GM19238 (cell line): ENCODE measurements around the gene GPC4.
"Not testable (repeated sequence)": the region's sequence is repeated elsewhere in the genome, so short reads cannot be mapped to it uniquely, and the experiment has no call there.

Experiments
- DNase-seq: peaks from one replicate; pipeline ENCODE4 v3.0.0; 2011; ENCODE audit warnings: low spot score; ENCODE audit not compliant: insufficient read length

Gene GPC4

GRCh38 chrX:133369065-133369464, 46.2 kb downstream of the GPC4 start:
- DNase-seq = no peak

DNA sequence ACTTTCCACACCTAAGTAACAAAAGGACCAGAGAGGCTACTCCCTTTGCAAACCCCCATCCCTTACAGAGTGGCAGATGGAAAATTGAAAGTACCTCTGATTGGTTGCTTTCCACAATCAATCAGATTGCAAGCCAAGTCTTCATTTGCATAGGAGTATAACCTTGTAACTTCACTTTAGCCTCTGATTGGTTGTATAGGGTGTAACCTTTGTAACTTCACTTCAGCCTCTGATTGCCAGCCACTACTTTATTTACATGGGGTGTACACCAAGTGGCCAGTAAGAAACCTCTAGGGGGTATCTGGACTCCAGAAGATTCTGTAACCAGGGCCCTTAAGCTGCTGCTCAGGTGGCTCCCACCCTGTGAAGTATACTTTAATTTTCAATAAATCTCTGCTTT, 48.6 kb downstream of the GPC4 start:
- DNase-seq = no peak

DNA sequence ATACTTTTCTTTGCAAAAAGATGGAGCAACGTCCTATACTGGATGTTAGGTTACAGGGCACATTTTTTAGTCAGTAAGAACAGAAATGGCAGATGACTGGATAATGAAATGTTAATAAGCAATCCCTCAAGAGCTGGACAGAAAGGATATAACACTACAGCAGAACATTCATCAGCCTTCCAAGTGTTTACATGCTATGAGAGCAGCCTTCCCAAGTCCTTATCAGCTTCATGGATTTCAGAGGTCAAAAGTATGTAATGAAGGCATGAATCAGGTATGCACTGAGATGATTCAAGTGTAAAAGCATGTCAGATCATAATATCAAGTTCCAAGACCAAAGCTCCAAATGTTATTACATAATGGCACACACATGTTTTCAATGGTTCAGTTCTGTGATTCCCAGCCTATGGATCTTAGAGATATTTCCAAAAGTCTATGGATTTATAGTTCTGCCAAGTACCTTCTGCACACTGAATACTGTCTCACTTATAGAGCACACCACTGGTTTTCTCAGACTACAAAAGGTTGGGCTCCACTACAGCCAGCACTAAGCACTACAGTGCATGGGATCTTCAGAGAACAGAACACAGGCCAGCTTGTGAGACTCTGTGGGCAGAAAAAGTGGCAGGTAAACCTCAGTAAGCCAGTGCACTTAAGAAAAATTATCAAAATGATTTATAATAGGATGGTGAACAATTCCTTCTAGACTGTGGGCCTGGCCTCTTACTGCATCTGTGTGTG, 49.2 kb downstream of the GPC4 start:
- DNase-seq = no peak

GRCh38 chrX:133364865-133365264, 50.4 kb downstream of the GPC4 start:
- no peak for DNase-seq

- no peak for DNase-seq
These were observed 51.1 kb downstream of the GPC4 start for GRCh38 chrX:133364196-133364595.

- no peak for DNase-seq
These were observed 52.8 kb downstream of the GPC4 start for GRCh38 chrX:133362538-133362937.

- DNase-seq = no peak
These were observed 55.8 kb downstream of the GPC4 start for GRCh38 chrX:133359466-133359865.

DNA sequence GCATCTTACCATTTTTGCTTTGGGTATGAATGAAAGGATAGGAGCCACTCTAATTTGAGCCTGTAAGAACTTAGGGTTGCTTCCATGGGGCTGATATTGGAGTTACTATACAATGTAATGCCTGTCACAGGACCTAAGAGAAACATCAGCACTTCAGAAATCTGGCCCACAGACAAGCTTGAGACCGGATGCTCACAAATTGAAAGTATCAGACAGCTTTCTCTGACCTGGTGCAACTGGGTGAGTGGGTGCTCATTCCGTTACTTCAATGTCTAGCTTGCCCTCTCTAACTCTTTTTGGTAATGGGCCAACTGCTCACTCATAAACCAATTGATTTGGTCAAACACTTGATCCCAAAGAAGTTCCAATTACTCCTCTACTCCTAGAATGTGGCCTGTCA, 62.1 kb downstream of the GPC4 start:
- DNase-seq = no peak

DNA sequence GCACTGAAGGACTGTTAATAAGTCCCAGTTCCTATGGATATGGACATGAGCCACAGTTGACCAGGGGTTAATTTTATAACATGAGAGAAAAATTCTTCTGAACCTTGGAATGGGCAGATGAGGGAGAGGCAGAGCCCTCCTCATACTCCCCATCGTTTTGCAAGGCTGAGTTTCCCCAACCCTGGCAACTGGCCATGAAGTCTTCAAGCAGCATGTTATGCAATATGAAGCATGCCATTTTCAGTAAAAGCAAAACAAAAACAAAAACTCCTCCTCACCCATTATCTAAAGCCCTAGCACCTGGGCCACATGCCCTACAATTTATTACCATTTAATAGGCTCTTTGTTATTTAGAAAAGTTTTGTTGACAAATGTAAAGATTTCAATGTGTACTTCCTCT, 64.5 kb downstream of the GPC4 start:
- DNase-seq = no peak

DNA sequence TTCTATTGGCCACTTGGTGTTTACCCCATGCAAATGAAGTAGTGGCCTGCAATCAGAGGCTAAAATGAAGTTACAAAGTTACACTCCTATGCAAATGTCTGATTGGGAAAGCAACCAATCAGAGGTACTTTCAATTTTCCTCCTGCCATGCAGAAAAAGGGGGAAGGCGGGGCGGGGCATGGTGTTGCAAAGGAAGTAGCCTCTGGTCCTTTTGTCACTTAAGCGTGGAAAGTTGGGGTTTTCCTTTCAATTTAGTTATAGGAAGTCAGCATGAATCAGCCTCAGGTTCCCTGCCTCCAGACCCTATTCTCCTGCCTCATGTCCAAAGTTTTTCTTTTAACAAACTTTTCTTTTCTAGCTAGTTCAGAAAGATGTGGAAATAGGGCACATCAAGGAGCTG, 69.3 kb downstream of the GPC4 start:
- DNase-seq = no peak

GRCh38 chrX:133339566-133339965, 75.7 kb downstream of the GPC4 start:
- no peak for DNase-seq

- no peak for DNase-seq
These were observed 78.0 kb downstream of the GPC4 start for GRCh38 chrX:133337250-133337649.

- no peak for DNase-seq
These were observed 80.3 kb downstream of the GPC4 start for GRCh38 chrX:133335027-133335426.

- no peak for DNase-seq
These were observed 82.0 kb downstream of the GPC4 start for GRCh38 chrX:133333154-133333750.

GRCh38 chrX:133332737-133333136, 82.6 kb downstream of the GPC4 start:
- DNase-seq = no peak

- DNase-seq = no peak
These were observed 84.3 kb downstream of the GPC4 start for GRCh38 chrX:133330956-133331355.

- DNase-seq = no peak
These were observed 89.9 kb downstream of the GPC4 start for GRCh38 chrX:133325422-133325821.

DNA sequence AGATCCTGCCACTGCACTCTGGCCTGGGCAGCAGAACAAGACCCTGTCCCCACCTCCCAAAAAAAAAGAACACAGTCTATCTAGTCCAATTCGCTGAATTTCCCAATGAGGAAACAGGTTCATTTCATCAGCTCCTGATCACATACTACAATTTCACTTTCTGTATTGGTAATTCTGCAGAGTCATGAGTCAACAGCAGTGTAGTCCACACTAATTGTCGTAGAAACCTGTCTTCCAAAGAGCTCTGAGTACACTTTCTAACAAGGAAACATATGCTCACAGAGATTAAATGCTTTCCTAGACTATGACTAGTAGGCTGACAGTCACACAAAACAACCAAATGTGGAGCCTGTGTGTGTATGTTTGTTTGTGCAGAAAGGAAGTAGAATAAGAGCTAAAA, 91.9 kb downstream of the GPC4 start:
- DNase-seq = no peak

DNA sequence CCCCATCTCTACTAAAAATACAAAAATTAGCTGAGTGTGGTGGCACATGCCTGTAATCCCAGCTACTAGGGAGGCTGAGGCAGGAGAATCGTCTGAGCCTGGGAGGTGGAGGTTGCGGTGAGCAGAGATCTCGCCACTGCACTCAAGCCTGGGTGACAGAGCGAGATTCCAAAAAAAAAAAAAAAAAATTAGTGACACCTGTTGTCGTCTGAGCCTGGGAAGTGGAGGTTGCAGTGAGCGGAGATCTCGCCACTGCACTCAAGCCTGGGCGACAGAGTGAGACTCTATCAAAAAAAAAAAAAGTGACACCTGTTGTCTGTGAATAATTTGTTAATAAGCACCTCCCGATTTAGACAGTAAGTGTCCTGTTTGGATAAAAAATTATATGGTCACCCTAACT, 93.0 kb downstream of the GPC4 start:
- DNase-seq = not testable (repeated sequence)

DNA sequence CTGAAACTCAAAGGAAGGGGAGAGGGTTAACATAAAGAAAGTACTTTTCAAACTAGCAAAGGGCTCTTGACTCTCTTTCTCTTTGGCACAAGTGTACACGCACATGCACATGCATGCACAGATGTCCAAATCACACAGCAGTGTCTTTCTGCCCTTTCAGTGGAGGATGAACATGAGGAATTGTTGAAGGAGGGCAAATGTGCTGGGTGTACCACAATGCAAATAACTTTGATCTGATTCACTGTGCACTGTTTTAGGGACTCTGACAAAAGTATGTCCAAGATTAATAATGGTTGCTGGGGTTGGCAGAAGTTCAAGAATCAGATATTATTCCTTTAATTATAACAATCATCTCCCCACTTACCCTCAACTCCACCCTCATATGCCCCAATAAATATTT, 93.8 kb downstream of the GPC4 start:
- DNase-seq = no peak

DNA sequence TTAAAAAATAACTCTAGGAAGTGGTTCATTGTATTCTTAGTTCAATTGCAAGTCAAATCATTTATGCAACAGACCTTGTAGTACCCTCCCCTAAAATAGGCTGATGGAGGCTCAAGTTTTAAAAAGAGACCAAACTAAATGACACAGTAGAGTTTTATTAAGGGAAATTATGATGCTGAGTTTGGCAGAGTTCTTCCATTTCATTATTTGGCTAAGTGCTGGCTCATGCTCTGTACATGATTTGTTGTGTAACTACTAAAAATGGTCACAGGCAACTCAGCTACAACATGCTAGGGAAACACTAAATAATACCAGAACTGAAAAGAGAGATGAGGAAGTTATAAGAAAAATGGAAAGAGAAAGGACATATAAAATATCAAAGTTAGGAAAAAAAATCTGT, 101.0 kb downstream of the GPC4 start:
- no peak for DNase-seq

- DNase-seq = no peak
These were observed 106.8 kb downstream of the GPC4 start for GRCh38 chrX:133308499-133308897.
